DND-41 (cell line): Measurements from ENCODE around the gene SGCD.

Experiments used
- EZH2 ChIP-seq: IDR thresholded peaks from 3 replicates; pipeline ENCODE4 v1.6.1; 2012; ENCODE audit warnings: borderline replicate concordance, low read depth, mild to moderate bottlenecking, moderate library complexity, low read length, inconsistent platforms; ENCODE audit not compliant: severe bottlenecking
- TF ChIP-seq, protein P1 (sequence below): IDR thresholded peaks from 2 replicates; pipeline ENCODE4 v1.5.1; 2012; ENCODE audit warnings: borderline replicate concordance, low read length, moderate library complexity, mild to moderate bottlenecking; ENCODE audit not compliant: poor library complexity, severe bottlenecking; ENCODE audit errors: extremely low read depth

DNA sequence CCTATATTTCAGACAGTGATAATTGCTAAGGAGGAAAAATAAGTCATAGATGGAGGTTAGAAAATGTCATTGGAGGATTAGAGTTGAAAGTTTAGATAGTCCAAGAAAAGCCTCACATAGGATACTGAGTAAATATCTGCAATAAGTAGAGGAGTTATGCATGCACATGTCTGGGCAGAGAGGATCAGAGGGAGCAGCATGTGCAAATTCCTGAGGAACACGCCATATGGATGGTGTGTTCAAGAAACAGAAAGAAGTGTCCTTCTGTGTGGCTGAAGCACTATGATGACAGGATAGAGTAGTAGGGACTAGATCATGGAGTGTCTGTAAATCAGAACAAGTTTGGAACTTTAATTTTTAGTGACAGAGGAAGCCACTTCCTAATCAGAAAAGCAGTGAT, 52.2 kb downstream of the SGCD start:
- TF ChIP-seq EZH2, result no peak
- TF ChIP-seq, protein P1, sequence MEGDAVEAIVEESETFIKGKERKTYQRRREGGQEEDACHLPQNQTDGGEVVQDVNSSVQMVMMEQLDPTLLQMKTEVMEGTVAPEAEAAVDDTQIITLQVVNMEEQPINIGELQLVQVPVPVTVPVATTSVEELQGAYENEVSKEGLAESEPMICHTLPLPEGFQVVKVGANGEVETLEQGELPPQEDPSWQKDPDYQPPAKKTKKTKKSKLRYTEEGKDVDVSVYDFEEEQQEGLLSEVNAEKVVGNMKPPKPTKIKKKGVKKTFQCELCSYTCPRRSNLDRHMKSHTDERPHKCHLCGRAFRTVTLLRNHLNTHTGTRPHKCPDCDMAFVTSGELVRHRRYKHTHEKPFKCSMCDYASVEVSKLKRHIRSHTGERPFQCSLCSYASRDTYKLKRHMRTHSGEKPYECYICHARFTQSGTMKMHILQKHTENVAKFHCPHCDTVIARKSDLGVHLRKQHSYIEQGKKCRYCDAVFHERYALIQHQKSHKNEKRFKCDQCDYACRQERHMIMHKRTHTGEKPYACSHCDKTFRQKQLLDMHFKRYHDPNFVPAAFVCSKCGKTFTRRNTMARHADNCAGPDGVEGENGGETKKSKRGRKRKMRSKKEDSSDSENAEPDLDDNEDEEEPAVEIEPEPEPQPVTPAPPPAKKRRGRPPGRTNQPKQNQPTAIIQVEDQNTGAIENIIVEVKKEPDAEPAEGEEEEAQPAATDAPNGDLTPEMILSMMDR, result no peak
